ENCODE data around the gene RAB35. TPM values are rescaled to one million over a fixed set of nuclear protein-coding genes. Genes with fewer than 3 reads are reported as not detected.
A peak's percentile ranks its signal among the peaks of the same experiment; 100 is the strongest.

The RAB35 gene
- total and polyA plus RNA-seq, 9 of the 15 experiments (the other 6 are each of a cell fraction or from before 2014, with no cell fraction given), result 0.65 to 76.3 (median 38.9) TPM

DNA sequence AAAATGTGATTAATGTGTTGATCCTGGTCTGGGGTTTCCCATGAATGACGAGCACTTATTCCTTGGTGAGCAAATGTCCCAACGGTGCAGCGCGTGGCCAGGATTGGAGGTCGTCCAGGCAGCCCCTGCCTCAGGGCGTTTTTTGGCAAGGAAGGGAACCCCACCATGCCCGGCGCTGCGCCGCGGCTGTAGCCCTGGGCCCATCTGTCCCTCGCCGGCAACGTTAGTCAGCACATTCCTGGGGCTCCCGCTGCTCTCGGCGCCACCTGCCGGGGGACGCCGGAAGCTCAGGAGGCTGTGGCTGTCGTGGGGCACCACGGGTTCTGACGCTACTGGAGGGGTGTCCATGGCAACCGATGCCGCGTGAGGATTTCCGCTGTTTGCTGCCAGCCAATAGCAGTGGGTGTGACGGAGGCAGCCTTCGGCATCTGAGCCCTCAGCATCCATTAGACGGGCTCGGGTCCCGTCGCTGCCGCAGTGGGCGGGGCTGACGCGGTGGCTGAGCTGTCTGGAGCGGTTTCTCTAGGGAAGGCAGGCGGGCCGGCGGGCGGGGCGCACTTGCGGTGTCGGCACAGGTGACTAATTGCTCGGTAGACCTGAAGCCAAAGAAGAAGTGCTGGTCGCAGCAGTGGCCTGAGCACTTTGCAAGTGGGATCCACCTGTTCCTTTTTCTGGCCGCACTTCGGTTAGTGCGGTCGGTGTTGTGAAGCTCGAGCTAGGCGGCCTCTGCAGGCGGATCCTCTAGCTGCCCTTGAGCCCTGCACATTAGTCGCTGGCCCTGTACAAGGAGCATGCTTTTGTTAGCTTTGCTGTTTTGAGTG lies 29.5 kb downstream of the RAB35 start (continued):
- TF ChIP-seq C11orf30 (IDR thresholded peaks at IDR 0.05; ENCODE audit: low read depth) (peak; percentile 95), HDAC3 (IDR thresholded peaks at IDR 0.05; ENCODE audit: borderline replicate concordance, partially characterized antibody) (no peak), NFE2L1 (tag; IDR thresholded peaks at IDR 0.05; ENCODE audit: borderline replicate concordance, low read depth) (no peak), CREB1 (IDR thresholded peaks at IDR 0.05) (peak; percentile 85), CREB1 (CRISPR knock-in tag; IDR thresholded peaks at IDR 0.05) (peak; percentile 93), ZNF143 (CRISPR knock-in tag; IDR thresholded peaks at IDR 0.05) (peak; percentile 55; the same call in 1 of the 2 replicates), ZKSCAN1 (IDR thresholded peaks at IDR 0.05; ENCODE audit: low read depth, low read length) (0 out of 2 replicates have a peak, but pooled peaks have one; percentile 39), HMBOX1 (IDR thresholded peaks at IDR 0.05) (0 out of 2 replicates have a peak, but pooled peaks have one; percentile 25), RBM22 (IDR thresholded peaks at IDR 0.05; ENCODE audit: low read depth, low read length, poor library complexity, severe bottlenecking) (peak; percentile 95), KDM1A (IDR thresholded peaks at IDR 0.05) (peak; percentile 87 to 95), RAD21 (CRISPR knock-in tag; conservative IDR thresholded peaks at IDR 0.05 in 1 of 2, IDR thresholded peaks at IDR 0.05 in 1 of 2) (peak; percentile 65 to 85), ATF3 (IDR thresholded peaks at IDR 0.05) (no peak), ATF3 (CRISPR knock-in tag; conservative IDR thresholded peaks at IDR 0.05) (no peak), ZNF75A (CRISPR knock-in tag; IDR thresholded peaks at IDR 0.05) (no peak), KDM2B (CRISPR knock-in tag; IDR thresholded peaks at IDR 0.05) (peak; percentile 84), SETDB1 (IDR thresholded peaks at IDR 0.05; ENCODE audit: low read length) (peak; percentile 68), KLF16 (IDR thresholded peaks at IDR 0.05) (peak; percentile 55; the same call in 1 of the 2 replicates), SRSF3 (IDR thresholded peaks at IDR 0.05; ENCODE audit: insufficient read depth, low read length) (no peak), MAFF (IDR thresholded peaks at IDR 0.05; ENCODE audit: low read length) (peak; percentile 35; the same call in 1 of the 2 replicates), HDAC1 (IDR thresholded peaks at IDR 0.05) (peak in 1 of 2 experiments; percentile 96; a peak in 2 of 4 replicates), ELF4 (CRISPR knock-in tag; IDR thresholded peaks at IDR 0.05) (no peak), CREM (IDR thresholded peaks at IDR 0.05; ENCODE audit: low read depth) (peak; percentile 91)
- TF ChIP-seq, protein P1, sequence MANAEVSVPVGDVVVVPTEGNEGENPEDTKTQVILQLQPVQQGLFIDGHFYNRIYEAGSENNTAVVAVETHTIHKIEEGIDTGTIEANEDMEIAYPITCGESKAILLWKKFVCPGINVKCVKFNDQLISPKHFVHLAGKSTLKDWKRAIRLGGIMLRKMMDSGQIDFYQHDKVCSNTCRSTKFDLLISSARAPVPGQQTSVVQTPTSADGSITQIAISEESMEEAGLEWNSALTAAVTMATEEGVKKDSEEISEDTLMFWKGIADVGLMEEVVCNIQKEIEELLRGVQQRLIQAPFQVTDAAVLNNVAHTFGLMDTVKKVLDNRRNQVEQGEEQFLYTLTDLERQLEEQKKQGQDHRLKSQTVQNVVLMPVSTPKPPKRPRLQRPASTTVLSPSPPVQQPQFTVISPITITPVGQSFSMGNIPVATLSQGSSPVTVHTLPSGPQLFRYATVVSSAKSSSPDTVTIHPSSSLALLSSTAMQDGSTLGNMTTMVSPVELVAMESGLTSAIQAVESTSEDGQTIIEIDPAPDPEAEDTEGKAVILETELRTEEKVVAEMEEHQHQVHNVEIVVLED (CRISPR knock-in tag; IDR thresholded peaks at IDR 0.05), result no peak
